Muscle layer of colon (tissue), 2 donors: ENCODE measurements around the gene ADAR.

Experiments used
- H3K27ac ChIP-seq: one replicate; pipeline ENCODE4 v1.7.0; 2013; ENCODE audit warnings: low read depth, mild to moderate bottlenecking, low read length, moderate library complexity
- H3K27me3 ChIP-seq, 2 donors: one replicate each; pipeline ENCODE4 v1.7.0; 2013; ENCODE audit warnings: low read length in 2 of 2, mild to moderate bottlenecking in 2 of 2; ENCODE audit not compliant: insufficient read depth in 2 of 2, control insufficient read depth in 1 of 2
- H3K36me3 ChIP-seq: one replicate; pipeline ENCODE4 v1.7.0; 2013; ENCODE audit warnings: mild to moderate bottlenecking, low read length; ENCODE audit not compliant: insufficient read depth
- H3K4me1 ChIP-seq: one replicate; pipeline ENCODE4 v1.7.0; 2013; ENCODE audit warnings: mild to moderate bottlenecking, low read length; ENCODE audit not compliant: insufficient read depth
- H3K4me3 ChIP-seq, 2 donors: one replicate each; pipeline ENCODE4 v1.7.0; 2013; ENCODE audit warnings: low read length in 2 of 2, low read depth in 1 of 2, mild to moderate bottlenecking in 1 of 2, moderate library complexity in 1 of 2
- H3K9ac ChIP-seq: one replicate; pipeline ENCODE4 v1.7.0; 2013; ENCODE audit warnings: low read length
- H3K9me3 ChIP-seq: one replicate; pipeline ENCODE4 v1.7.0; 2013; ENCODE audit warnings: mild to moderate bottlenecking, low read length
- donor health status: abdominal sarcoma.
- donor health status: Adenocarcinoma of cecum.

The ADAR gene

DNA sequence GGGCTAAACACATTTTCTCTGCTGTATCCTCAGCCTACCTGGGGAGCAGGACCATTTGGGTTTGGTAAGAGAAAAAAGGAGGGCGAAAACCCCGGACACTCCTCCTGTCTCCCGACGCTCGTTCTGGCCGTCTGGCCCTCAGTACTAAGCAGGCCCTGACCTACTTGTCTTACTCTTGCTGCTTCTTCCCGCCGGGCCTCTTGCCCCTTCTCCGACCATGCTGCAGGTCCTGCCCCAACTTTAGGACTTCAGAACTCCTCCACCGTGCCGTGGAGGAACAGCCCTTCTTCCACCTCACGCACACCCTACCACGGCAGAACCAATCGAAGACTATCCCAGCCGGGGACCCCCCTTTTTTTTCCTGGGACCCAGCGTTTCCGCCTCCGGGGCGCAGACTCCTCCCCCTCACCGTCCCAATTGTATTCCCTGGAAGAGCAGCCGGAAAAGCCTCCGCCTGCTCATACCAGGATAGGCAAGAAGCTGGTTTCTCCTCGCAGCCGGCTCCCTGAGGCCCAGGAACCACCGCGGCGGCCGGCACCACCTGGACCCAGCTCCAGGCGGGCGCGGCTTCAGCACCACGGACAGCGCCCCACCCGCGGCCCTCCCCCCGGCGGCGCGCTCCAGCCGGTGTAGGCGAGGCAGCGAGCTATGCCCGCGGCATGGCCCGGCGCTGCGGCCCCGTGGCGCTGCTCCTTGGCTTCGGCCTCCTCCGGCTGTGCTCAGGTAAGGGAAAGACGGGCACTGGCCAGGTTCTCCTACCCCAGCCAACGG, 40.4 kb downstream of the ADAR start, which contains the start of gene CHRNB2:
Gene CHRNB2 (plus strand): TSS at position 393 of the 771 bp plus-strand sequence. CDS start 267 bp downstream, at position 660.
- Histone ChIP-seq H3K27me3 (peaks cover 0 to 7% of the 10 kb centered on the region in 2 donors), H3K4me1 (no peaks in the 10 kb centered on the region), H3K9ac (no peak within 1 kb of the TSS), H3K4me3 (no peak within 1 kb of the TSS), H3K27ac (no peak within 1 kb of the TSS), H3K36me3 (no peaks in the 10 kb centered on the region), H3K9me3 (no peaks in the 10 kb centered on the region)

- no peak overlapping the region for H3K4me3 ChIP-seq
- H3K36me3 ChIP-seq, result no peaks in the 10 kb centered on the region
- no peaks in the 10 kb centered on the region for H3K9me3 ChIP-seq
- no peak overlapping the region for H3K9ac ChIP-seq
- H3K27me3 ChIP-seq, result peaks cover 0 to 7% of the 10 kb centered on the region in 2 donors
- H3K27ac ChIP-seq, result no peak overlapping the region
- H3K4me1 ChIP-seq, result no peaks in the 10 kb centered on the region
Measured at GRCh38 chr1:154565876-154566275, 42.1 kb downstream of the ADAR start.

DNA sequence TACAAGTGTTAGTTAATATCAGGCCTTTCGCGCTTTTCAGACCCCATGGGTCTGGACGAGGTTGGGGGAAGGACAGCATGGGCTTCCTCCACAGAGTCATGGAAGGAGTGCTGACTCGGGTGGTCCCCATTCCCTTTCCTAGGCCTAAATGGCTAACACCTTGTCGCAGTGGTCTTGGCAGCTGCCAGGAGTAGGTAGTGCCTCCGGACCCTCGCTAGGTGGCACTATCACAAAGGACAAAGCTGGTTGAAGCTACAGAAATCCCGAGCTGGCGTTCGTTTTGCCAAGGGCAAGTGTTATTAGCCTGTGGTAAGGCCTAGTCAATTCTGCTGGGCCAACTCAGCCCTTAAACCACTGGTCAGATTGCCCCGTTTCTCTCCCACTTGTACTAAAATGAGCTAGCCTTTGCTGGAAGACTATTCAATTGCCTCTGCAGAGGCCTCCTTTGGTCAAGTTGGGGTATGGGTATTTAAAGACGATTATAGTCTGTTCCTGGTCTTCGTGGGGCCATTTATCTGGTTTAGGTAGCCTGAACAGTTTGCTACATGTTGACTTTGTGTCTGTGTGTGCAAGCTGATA, 48.4 kb downstream of the ADAR start:
- peak overlapping the region; percentile 83 for H3K27ac ChIP-seq
- peaks cover 29% of the 10 kb centered on the region for H3K4me1 ChIP-seq
- peak overlapping the region; percentile 34 to 89 for H3K4me3 ChIP-seq
- no peaks in the 10 kb centered on the region for H3K9me3 ChIP-seq
- H3K27me3 ChIP-seq, result no peaks in the 10 kb centered on the region
- peaks cover 16% of the 10 kb centered on the region for H3K36me3 ChIP-seq
- peak overlapping the region; percentile 47 for H3K9ac ChIP-seq

DNA sequence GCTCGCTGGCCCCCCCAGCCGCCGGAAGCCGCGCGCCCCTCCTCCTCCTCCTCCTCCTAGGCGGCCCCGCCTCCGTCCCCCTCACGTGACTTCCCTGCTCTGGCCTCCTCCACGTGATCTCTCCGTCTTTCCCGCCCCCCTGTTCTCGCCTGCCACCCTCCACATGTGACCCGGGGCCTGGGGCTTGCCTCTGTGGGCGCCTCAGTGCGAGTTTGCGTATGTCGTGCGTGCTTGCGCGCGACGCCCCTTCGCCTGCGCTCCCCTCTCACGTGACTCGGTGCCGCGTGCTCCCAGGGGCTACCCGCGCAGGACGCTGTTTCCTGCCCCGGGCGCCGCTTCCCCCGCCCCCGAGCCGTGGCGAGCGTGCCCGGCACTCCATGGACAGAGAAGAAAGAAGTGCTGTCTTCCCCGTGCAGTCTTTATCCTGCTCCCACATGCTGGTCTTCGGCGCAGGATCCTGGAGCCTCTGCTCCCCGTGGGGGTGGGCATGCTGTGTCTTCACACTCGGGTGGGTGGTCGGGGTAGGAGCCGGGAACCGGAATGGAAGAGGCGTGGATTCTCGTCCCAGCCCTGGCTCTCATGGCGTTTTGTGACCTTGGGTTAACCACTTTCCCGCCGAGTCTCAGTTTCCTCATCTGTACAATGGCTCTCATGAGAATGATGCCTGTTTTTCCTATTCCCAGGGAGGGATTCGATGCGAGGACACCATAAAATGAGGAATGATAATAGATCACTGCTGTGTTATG, 49.1 kb downstream of the ADAR start:
- peaks cover 23% of the 10 kb centered on the region for H3K36me3 ChIP-seq
- peak overlapping the region; percentile 83 for H3K27ac ChIP-seq
- H3K9ac ChIP-seq, result peak overlapping the region; percentile 47
- H3K27me3 ChIP-seq, result no peaks in the 10 kb centered on the region
- no peaks in the 10 kb centered on the region for H3K9me3 ChIP-seq
- peaks cover 32% of the 10 kb centered on the region for H3K4me1 ChIP-seq
- H3K4me3 ChIP-seq, result peak overlapping the region; percentile 34 to 89

DNA sequence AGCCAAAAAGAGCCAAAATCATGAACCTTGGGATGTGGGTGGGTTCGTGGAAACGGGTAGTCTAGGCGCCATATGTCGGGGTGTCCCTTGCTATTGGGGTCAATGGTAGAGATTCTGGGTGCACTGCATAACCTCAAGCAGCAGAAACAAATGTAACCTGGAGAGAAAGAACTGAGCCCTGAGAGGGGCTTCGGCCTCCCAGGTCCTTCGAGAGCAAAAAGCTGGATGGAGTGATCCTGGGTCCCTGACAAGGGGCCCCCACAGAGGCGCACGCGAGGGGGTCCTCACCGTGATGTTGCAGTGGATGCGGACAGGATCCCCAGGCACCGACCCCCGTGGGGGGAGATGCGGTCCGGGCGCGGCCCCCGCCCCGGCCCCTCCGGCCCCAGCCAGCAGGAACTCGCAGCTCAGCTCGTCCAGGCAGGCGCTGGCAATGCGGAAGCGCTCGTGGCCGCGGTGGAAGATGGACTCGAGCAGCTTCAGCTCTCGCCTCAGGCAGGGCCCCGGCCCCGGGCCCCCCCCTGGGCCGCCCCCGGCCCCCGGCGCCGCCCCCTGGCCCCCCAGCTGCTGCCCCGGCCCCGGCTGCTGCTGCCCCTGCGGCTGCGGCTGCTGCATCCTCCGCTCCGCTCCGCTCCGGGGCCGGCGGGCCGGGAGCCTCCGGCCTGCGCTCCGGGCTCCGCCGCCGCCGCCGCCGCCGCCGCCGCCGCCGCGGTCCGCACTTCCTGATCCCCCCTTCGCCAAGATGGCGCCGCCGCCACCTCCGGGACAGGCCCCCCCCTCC, 49.9 kb downstream of the ADAR start, which contains the start of gene UBE2Q1:
Gene UBE2Q1 (minus strand): TSS at position 724 of the 781 bp plus-strand sequence. CDS start 109 bp downstream, at position 615.
- H3K4me1 ChIP-seq, result peaks cover 39% of the 10 kb centered on the region
- H3K9me3 ChIP-seq, result no peaks in the 10 kb centered on the region
- H3K4me3 ChIP-seq, result peak within 1 kb of the TSS; percentile 40 to 89
- H3K27me3 ChIP-seq, result no peaks in the 10 kb centered on the region
- H3K36me3 ChIP-seq, result peaks cover 30% of the 10 kb centered on the region
- H3K27ac ChIP-seq, result peak within 1 kb of the TSS; percentile 83
- H3K9ac ChIP-seq, result peak within 1 kb of the TSS; percentile 71

GRCh38 chr1:154557248-154557938, 50.6 kb downstream of the ADAR start:
- Histone ChIP-seq H3K4me3 (peak overlapping the region; percentile 40 to 77), H3K9me3 (no peaks in the 10 kb centered on the region), H3K9ac (peak overlapping the region; percentile 71), H3K4me1 (peaks cover 44% of the 10 kb centered on the region), H3K36me3 (peaks cover 38% of the 10 kb centered on the region), H3K27ac (peak overlapping the region; percentile 82), H3K27me3 (no peaks in the 10 kb centered on the region)

GRCh38 chr1:154556422-154556821, 51.6 kb downstream of the ADAR start:
- H3K36me3 ChIP-seq, result peaks cover 47% of the 10 kb centered on the region
- peak overlapping the region; percentile 2 for H3K27ac ChIP-seq
- H3K27me3 ChIP-seq, result no peaks in the 10 kb centered on the region
- no peaks in the 10 kb centered on the region for H3K9me3 ChIP-seq
- peak overlapping the region; percentile 40 to 77 for H3K4me3 ChIP-seq
- peak overlapping the region; percentile 71 for H3K9ac ChIP-seq
- peaks cover 44% of the 10 kb centered on the region for H3K4me1 ChIP-seq

GRCh38 chr1:154553056-154554030, 54.6 kb downstream of the ADAR start:
- H3K27me3 ChIP-seq, result no peaks in the 10 kb centered on the region
- no peak overlapping the region for H3K9ac ChIP-seq
- H3K4me1 ChIP-seq, result peaks cover 36% of the 10 kb centered on the region

DNA sequence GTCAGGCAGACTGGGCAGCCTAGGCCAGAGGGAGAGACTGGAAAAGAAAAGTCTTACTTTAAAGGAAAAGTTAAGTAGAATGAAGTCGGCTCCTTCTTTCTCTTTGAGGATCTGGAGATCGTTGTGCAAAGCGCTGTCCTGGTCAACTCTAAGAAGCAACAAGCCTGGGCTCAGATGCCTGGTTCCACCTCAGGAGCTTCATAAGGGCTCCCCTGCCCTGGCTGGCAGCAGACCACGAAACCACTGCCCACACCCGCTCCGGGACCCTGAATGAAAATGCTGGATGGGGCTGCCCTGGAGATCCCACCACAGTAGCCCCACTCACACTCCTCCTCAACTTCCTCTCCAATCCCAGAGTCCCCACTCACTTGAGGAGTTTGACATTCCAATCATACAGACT, 56.0 kb downstream of the ADAR start:
- H3K27ac ChIP-seq, result no peak overlapping the region
- H3K36me3 ChIP-seq, result peaks cover 76% of the 10 kb centered on the region
- no peak overlapping the region for H3K4me3 ChIP-seq
- no peaks in the 10 kb centered on the region for H3K27me3 ChIP-seq
- H3K4me1 ChIP-seq, result peaks cover 31% of the 10 kb centered on the region
- no peak overlapping the region for H3K9ac ChIP-seq
- H3K9me3 ChIP-seq, result no peaks in the 10 kb centered on the region

More at GRCh38 chr1:154553056-154554030, 54.6 kb downstream of the ADAR start:
- no peak overlapping the region for H3K27ac ChIP-seq
- H3K36me3 ChIP-seq, result peaks cover 76% of the 10 kb centered on the region
- H3K4me3 ChIP-seq, result no peak overlapping the region
- H3K9me3 ChIP-seq, result no peaks in the 10 kb centered on the region
